K562 (cell line): ENCODE results near the gene NOVA1. TPM values are rescaled to one million over a fixed set of nuclear protein-coding genes. Genes with fewer than 3 reads are reported as not detected.

Experiments used
- CREBBP ChIP-seq: IDR thresholded peaks from one replicate; pipeline ENCODE4 v1.6.1; 2012; ENCODE audit warnings: low read depth, mild to moderate bottlenecking, control low read depth, inconsistent platforms, low read length
- ETS2 ChIP-seq: IDR thresholded peaks from 2 replicates; pipeline ENCODE4 v1.6.1; 2016; ENCODE audit warnings: borderline replicate concordance, missing genetic modification characterization, mild to moderate bottlenecking, moderate library complexity, missing compliant biosample characterization; ENCODE audit not compliant: poor library complexity, severe bottlenecking
- ETV5 ChIP-seq: sonication (generic); formaldehyde crosslinking; IDR thresholded peaks from 2 replicates; pipeline ENCODE4 v1.4.0; 2020; ENCODE audit warnings: low read depth, mild to moderate bottlenecking, missing genetic modification reagents
- FOXM1 ChIP-seq, 2 experiments: fragments of 450-650 bp in 1 of 2; sonication (generic) in 1 of 2; formaldehyde crosslinking in 1 of 2; IDR thresholded peaks; 2 replicates each; pipeline versions ENCODE4 v1.6.1 to v1.9.0; 2017 to 2022; ENCODE audit warnings: low read depth in 2 of 2, mild to moderate bottlenecking in 2 of 2, missing genetic modification reagents in 1 of 2, moderate library complexity in 1 of 2
- ILF3 ChIP-seq: fragments of 450-650 bp; IDR thresholded peaks from 2 replicates; pipeline ENCODE4 v1.6.1; 2018; ENCODE audit warnings: antibody characterized with exemption, mild to moderate bottlenecking, moderate library complexity, borderline replicate concordance
- KDM1A ChIP-seq, 2 experiments: fragments of 450-650 bp; IDR thresholded peaks; 2 replicates each; pipeline ENCODE4 v1.6.1; 2016; ENCODE audit warnings: mild to moderate bottlenecking in 2 of 2
- KHSRP ChIP-seq: fragments of 450-650 bp; IDR thresholded peaks from 2 replicates; pipeline ENCODE4 v1.6.1; 2017
- MAX ChIP-seq: sonication (generic); formaldehyde crosslinking; IDR thresholded peaks from 2 replicates; pipeline ENCODE4 v1.9.0; 2022; ENCODE audit warnings: mild to moderate bottlenecking, missing genetic modification reagents
- NONO ChIP-seq, 2 experiments: fragments of 200-400 bp in 1 of 2; fragments of 450-650 bp in 1 of 2; formaldehyde crosslinking in 1 of 2; IDR thresholded peaks; 2 replicates each; pipeline ENCODE4 v1.6.1; 2017; ENCODE audit warnings: low read depth in 2 of 2, mild to moderate bottlenecking in 2 of 2, moderate library complexity in 2 of 2, low read length in 1 of 2
- RB1 ChIP-seq: fragments of 450-650 bp; IDR thresholded peaks from 2 replicates; pipeline ENCODE4 v1.6.1; 2017; ENCODE audit warnings: low read depth, mild to moderate bottlenecking
- RERE ChIP-seq: sonication (generic); formaldehyde crosslinking; IDR thresholded peaks from 2 replicates; pipeline ENCODE4 v1.8.0; 2023; ENCODE audit warnings: missing genetic modification reagents, mild to moderate bottlenecking, borderline replicate concordance
- SREBF2 ChIP-seq: sonication (generic); formaldehyde crosslinking; IDR thresholded peaks from 2 replicates; pipeline ENCODE4 v1.4.0; 2020; ENCODE audit warnings: mild to moderate bottlenecking, missing genetic modification reagents
- polyA plus RNA-seq, 8 experiments: library from polyadenylated mRNA; depleted of rRNA in 4 of 8; stranded (reverse) in 5 of 8; unstranded in 3 of 8; fragments of >200 nt; fragmentation: Nextera tagmentation in 2 of 8; fragmentation: Illumina TruSeq in 1 of 8; extraction: Ambion mirVana in 2 of 8; extraction: Trizol in 1 of 8; gene quantifications; 2 replicates each; pipeline versions ENCODE4 v1.2.1 to v1.2.3, GENCODE V29; 2011 to 2014; ENCODE audit warnings: inconsistent platforms in 1 of 8, missing spikeins in 1 of 8
- total RNA-seq, 7 experiments: library from RNA; depleted of rRNA in 6 of 7; stranded (reverse); fragments of >200 nt in 6 of 7; fragmentation: Illumina TruSeq in 2 of 7; extraction: Trizol in 2 of 7; gene quantifications; 2 replicates each; pipeline versions ENCODE4 v1.2.1 to v1.2.3, GENCODE V29; 2011 to 2021; ENCODE audit warnings: low replicate concordance in 1 of 7
- TF ChIP-seq, protein P1 (sequence below): sonication (generic); formaldehyde crosslinking; IDR thresholded peaks from 2 replicates; pipeline ENCODE4 v1.8.1; 2022; ENCODE audit warnings: missing genetic modification reagents

The NOVA1 gene
- total and polyA plus RNA-seq, 9 of the 15 experiments (the other 6 are each of a cell fraction or from before 2014, with no cell fraction given) = 0.01 TPM; not detected in 8

DNA sequence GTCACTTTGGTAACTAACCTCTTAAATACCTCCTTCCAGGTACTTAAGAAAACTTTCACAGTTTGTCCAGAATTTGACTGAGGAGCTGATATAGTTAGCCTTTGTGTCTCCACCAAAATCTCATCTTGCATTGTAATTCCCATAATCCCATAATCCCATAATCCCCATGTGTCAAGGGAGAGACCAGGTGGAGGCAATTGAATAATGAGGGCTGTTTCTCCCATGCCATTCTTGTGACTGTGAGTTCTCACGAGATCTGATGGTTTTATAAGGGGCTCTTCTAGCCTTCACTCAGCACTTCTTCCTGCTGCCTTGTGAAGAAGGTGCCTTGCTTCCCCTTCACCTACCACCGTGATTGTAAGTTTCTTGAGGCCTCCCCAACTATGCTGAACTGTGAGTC lies 7.8 kb upstream of the NOVA1 start (continued):
- TF ChIP-seq KDM1A (IDR thresholded peaks at IDR 0.05) = no peak
- no peak for TF ChIP-seq RERE
- no peak for TF ChIP-seq CREBBP
- TF ChIP-seq ETS2 = no peak
- TF ChIP-seq MAX (CRISPR knock-in tag) = no peak
- TF ChIP-seq ILF3 = no peak
- TF ChIP-seq, protein P1, sequence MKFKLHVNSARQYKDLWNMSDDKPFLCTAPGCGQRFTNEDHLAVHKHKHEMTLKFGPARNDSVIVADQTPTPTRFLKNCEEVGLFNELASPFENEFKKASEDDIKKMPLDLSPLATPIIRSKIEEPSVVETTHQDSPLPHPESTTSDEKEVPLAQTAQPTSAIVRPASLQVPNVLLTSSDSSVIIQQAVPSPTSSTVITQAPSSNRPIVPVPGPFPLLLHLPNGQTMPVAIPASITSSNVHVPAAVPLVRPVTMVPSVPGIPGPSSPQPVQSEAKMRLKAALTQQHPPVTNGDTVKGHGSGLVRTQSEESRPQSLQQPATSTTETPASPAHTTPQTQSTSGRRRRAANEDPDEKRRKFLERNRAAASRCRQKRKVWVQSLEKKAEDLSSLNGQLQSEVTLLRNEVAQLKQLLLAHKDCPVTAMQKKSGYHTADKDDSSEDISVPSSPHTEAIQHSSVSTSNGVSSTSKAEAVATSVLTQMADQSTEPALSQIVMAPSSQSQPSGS (CRISPR knock-in tag) = no peak
- TF ChIP-seq SREBF2 = no peak
- no peak for TF ChIP-seq KHSRP
- no peak for TF ChIP-seq RB1
- no peak for TF ChIP-seq FOXM1 (IDR thresholded peaks at IDR 0.05; ENCODE audit: low read depth)
- no peak for TF ChIP-seq FOXM1 (CRISPR knock-in tag; IDR thresholded peaks at IDR 0.05; ENCODE audit: low read depth)
- TF ChIP-seq NONO (IDR thresholded peaks at IDR 0.05; ENCODE audit: low read depth in 2 of 2, low read length in 1 of 2) = no peak
- no peak for TF ChIP-seq ETV5
